HepG2 (cell line): Measurements from ENCODE around the gene IPP. TPM values are rescaled to one million over a fixed set of nuclear protein-coding genes. Genes with fewer than 3 reads are reported as not detected.

Experiments
- ATF7-NPFF ChIP-seq: sonication (generic); formaldehyde crosslinking; IDR thresholded peaks from 2 replicates; pipeline ENCODE4 v1.8.1; 2023; ENCODE audit warnings: mild to moderate bottlenecking, low read depth, missing genetic modification reagents, moderate library complexity
- DMAP1 ChIP-seq: IDR thresholded peaks from 2 replicates; pipeline ENCODE4 v1.6.1; 2016
- HNF4A ChIP-seq: sonication (generic); formaldehyde crosslinking; IDR thresholded peaks from 2 replicates; pipeline ENCODE4 v1.4.0; 2020; ENCODE audit warnings: missing genetic modification reagents
- IKZF4 ChIP-seq: sonication (generic); formaldehyde crosslinking; IDR thresholded peaks from 2 replicates; pipeline ENCODE4 v1.5.1; 2020; ENCODE audit warnings: borderline replicate concordance, mild to moderate bottlenecking, low read depth, missing genetic modification reagents; ENCODE audit errors: not compliant biosample characterization
- LCORL ChIP-seq, 2 experiments: fragments of 450-650 bp in 1 of 2; sonication (generic) in 1 of 2; formaldehyde crosslinking in 1 of 2; IDR thresholded peaks; 2 replicates each; pipeline versions ENCODE4 v1.5.0 to v1.6.1; 2017 to 2020; ENCODE audit warnings: antibody characterized with exemption in 1 of 2, missing genetic modification reagents in 1 of 2
- NFE2L2 ChIP-seq: fragments of 150-350 bp; IDR thresholded peaks from 2 replicates; pipeline ENCODE4 v1.6.1; 2014; ENCODE audit warnings: low read length
- PLSCR1 ChIP-seq: sonication (generic); formaldehyde crosslinking; IDR thresholded peaks from 2 replicates; pipeline ENCODE4 v1.5.0; 2020; ENCODE audit warnings: missing genetic modification reagents, mild to moderate bottlenecking, borderline replicate concordance
- RCOR2 ChIP-seq: IDR thresholded peaks from 2 replicates; pipeline ENCODE4 v1.6.1; 2016; ENCODE audit warnings: missing biosample characterization, missing genetic modification reagents
- SMAD3 ChIP-seq: sonication (generic); formaldehyde crosslinking; IDR thresholded peaks from 2 replicates; pipeline ENCODE4 v1.4.0; 2020; ENCODE audit warnings: missing genetic modification reagents
- TBX3 ChIP-seq: fragments of 450-650 bp; IDR thresholded peaks from 2 replicates; pipeline ENCODE4 v1.6.1; 2017; ENCODE audit warnings: antibody characterized with exemption, mild to moderate bottlenecking, inconsistent platforms, borderline replicate concordance
- ZFP91 ChIP-seq: sonication (generic); formaldehyde crosslinking; IDR thresholded peaks from 2 replicates; pipeline ENCODE4 v1.9.0; 2022; ENCODE audit warnings: missing genetic modification reagents, mild to moderate bottlenecking, borderline replicate concordance
- ZNF225 ChIP-seq: sonication (generic); formaldehyde crosslinking; IDR thresholded peaks from 2 replicates; pipeline ENCODE4 v1.4.0; 2020; ENCODE audit warnings: mild to moderate bottlenecking, missing genetic modification reagents
- ZNF234 ChIP-seq: sonication (generic); formaldehyde crosslinking; conservative IDR thresholded peaks from 2 replicates; pipeline ENCODE4 v1.5.1; 2020; ENCODE audit warnings: mild to moderate bottlenecking, missing genetic modification reagents
- ZNF430 ChIP-seq: sonication (generic); formaldehyde crosslinking; IDR thresholded peaks from 2 replicates; pipeline ENCODE4 v1.9.0; 2021; ENCODE audit warnings: mild to moderate bottlenecking, missing genetic modification reagents
- ZNF614 ChIP-seq: IDR thresholded peaks from 2 replicates; pipeline ENCODE4 v1.6.1; 2018; ENCODE audit warnings: missing biosample characterization, missing genetic modification reagents, inconsistent platforms, borderline replicate concordance
- ZNF670 ChIP-seq: sonication (generic); formaldehyde crosslinking; IDR thresholded peaks from 2 replicates; pipeline ENCODE4 v1.8.0; 2022; ENCODE audit warnings: mild to moderate bottlenecking, missing genetic modification reagents, borderline replicate concordance
- ZNF781 ChIP-seq: sonication (generic); formaldehyde crosslinking; IDR thresholded peaks from 2 replicates; pipeline ENCODE4 v1.5.1; 2020; ENCODE audit warnings: borderline replicate concordance, mild to moderate bottlenecking, missing genetic modification reagents; ENCODE audit errors: not compliant biosample characterization
- ZNF879 ChIP-seq: sonication (generic); formaldehyde crosslinking; IDR thresholded peaks from 2 replicates; pipeline ENCODE4 v1.8.1; 2023; ENCODE audit warnings: missing genetic modification reagents
- ZSCAN31 ChIP-seq: sonication (generic); formaldehyde crosslinking; IDR thresholded peaks from 2 replicates; pipeline ENCODE4 v1.5.0; 2020; ENCODE audit warnings: low read depth, mild to moderate bottlenecking, missing genetic modification reagents
- polyA plus RNA-seq, 8 experiments: library from polyadenylated mRNA; depleted of rRNA in 3 of 8; stranded (reverse) in 7 of 8; unstranded in 1 of 8; fragments of >200 nt; fragmentation: Illumina TruSeq in 4 of 8; extraction: Trizol in 4 of 8; gene quantifications; 2 replicates each; pipeline versions ENCODE4 v1.2.1 to v1.2.3, GENCODE V29; 2011 to 2016; ENCODE audit warnings: low read depth in 4 of 8, missing spikeins in 1 of 8, mixed read lengths in 1 of 8; ENCODE audit not compliant: insufficient read depth in 1 of 8
- total RNA-seq, 5 experiments: library from RNA; depleted of rRNA; stranded (reverse); fragments of >200 nt; fragmentation: Illumina TruSeq; extraction: Trizol; gene quantifications; 2 replicates each; pipeline ENCODE4 v1.2.3, GENCODE V29; 2016; ENCODE audit warnings: low read depth in 1 of 5
- TF ChIP-seq, protein P1 (sequence below): sonication (generic); formaldehyde crosslinking; conservative IDR thresholded peaks from 2 replicates; pipeline ENCODE4 v1.8.0; 2022; ENCODE audit warnings: mild to moderate bottlenecking, moderate library complexity, missing genetic modification reagents
- TF ChIP-seq, protein P2 (sequence below): sonication (generic); formaldehyde crosslinking; IDR thresholded peaks from 2 replicates; pipeline ENCODE4 v1.4.0; 2020; ENCODE audit warnings: missing genetic modification reagents

The IPP gene
- total and polyA plus RNA-seq, 2 of the 13 experiments (the other 11 are each of a cell fraction or from before 2014, with no cell fraction given): 3.0 to 9.7 TPM

DNA sequence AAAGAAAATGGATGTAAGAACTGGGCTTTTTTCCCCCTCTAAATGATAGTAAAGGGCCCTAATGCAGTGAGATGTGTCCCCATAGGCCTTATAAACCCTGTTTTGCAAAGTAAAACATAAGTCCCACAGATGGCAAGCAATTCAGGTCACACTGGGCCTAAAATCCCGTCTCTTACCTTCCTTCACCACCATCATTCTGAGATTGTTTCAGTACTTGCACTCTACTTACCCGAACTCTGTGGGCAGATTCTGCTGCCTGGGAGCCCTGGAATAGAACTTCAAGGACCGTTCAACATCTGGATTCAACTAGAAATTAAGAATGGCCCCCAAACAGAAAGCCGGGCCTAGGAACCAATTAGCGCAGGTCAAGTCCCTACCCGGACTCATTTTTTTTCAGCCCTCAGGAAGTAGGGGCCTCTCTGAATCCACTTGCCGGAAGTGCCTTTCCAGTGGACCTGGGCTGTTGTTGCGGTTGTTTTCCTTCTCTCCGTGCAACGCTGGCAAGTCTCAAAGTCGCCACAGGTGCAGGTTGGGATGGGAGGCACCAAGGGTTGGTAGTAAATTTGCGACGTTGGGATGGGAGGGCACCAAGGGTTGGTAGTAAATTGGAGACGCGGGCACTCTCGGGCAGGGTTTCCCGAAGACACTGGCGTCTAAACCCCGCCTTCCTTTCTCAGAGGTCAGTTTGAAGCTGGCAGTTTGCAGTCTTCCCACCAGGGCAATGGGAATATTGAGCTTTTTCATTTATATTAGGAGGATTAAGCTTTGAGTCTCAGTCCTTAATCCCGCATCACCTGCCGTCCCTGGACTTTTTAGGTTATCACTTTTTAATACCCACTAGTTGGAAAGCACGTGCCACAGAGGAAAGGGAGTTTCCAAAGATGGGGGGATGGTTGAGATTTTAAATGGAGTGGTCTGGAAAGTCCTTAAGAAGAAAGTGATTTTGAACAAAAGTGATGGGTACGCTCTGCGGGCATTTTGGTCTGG lies 62.4 kb downstream of the IPP start, which contains the start of gene TMEM69 (continued):
- TF ChIP-seq PLSCR1 (CRISPR knock-in tag) (peak; percentile 90; the same call in 1 of the 2 replicates), ZNF430 (CRISPR knock-in tag) (no peak), ZSCAN31 (CRISPR knock-in tag) (no peak), DMAP1 (CRISPR knock-in tag) (peak; percentile 88; the same call in 1 of the 2 replicates), ZFP91 (CRISPR knock-in tag) (no peak; the same call in 1 of the 2 replicates), HNF4A (peak; percentile 28; the same call in 1 of the 2 replicates), ZNF234 (CRISPR knock-in tag) (0 out of 2 replicates have a peak, but pooled peaks have one; percentile 41), ZNF225 (CRISPR knock-in tag) (no peak), ZNF879 (CRISPR knock-in tag) (no peak), SMAD3 (CRISPR knock-in tag) (peak; percentile 84), ZNF670 (CRISPR knock-in tag) (peak; percentile 78; the same call in 1 of the 2 replicates), IKZF4 (no peak), RCOR2 (CRISPR knock-in tag) (no peak; the same call in 1 of the 2 replicates), ATF7-NPFF (CRISPR knock-in tag) (peak; percentile 40; the same call in 1 of the 2 replicates), NFE2L2 (no peak), ZNF614 (CRISPR knock-in tag) (peak; percentile 42; the same call in 1 of the 2 replicates), LCORL (IDR thresholded peaks at IDR 0.05) (no peak), LCORL (CRISPR knock-in tag; IDR thresholded peaks at IDR 0.05) (peak; percentile 58), ZNF781 (peak; percentile 81), TBX3 (no peak)
- TF ChIP-seq, protein P1, sequence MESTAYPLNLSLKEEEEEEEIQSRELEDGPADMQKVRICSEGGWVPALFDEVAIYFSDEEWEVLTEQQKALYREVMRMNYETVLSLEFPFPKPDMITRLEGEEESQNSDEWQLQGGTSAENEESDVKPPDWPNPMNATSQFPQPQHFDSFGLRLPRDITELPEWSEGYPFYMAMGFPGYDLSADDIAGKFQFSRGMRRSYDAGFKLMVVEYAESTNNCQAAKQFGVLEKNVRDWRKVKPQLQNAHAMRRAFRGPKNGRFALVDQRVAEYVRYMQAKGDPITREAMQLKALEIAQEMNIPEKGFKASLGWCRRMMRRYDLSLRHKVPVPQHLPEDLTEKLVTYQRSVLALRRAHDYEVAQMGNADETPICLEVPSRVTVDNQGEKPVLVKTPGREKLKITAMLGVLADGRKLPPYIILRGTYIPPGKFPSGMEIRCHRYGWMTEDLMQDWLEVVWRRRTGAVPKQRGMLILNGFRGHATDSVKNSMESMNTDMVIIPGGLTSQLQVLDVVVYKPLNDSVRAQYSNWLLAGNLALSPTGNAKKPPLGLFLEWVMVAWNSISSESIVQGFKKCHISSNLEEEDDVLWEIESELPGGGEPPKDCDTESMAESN (CRISPR knock-in tag): peak; percentile 46; the same call in 1 of the 2 replicates
- TF ChIP-seq, protein P2, sequence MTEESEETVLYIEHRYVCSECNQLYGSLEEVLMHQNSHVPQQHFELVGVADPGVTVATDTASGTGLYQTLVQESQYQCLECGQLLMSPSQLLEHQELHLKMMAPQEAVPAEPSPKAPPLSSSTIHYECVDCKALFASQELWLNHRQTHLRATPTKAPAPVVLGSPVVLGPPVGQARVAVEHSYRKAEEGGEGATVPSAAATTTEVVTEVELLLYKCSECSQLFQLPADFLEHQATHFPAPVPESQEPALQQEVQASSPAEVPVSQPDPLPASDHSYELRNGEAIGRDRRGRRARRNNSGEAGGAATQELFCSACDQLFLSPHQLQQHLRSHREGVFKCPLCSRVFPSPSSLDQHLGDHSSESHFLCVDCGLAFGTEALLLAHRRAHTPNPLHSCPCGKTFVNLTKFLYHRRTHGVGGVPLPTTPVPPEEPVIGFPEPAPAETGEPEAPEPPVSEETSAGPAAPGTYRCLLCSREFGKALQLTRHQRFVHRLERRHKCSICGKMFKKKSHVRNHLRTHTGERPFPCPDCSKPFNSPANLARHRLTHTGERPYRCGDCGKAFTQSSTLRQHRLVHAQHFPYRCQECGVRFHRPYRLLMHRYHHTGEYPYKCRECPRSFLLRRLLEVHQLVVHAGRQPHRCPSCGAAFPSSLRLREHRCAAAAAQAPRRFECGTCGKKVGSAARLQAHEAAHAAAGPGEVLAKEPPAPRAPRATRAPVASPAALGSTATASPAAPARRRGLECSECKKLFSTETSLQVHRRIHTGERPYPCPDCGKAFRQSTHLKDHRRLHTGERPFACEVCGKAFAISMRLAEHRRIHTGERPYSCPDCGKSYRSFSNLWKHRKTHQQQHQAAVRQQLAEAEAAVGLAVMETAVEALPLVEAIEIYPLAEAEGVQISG (CRISPR knock-in tag): peak; percentile 89
